HFFc6 (cell line): ENCODE data around the gene PNPLA2. TPM values are rescaled to one million over a fixed set of nuclear protein-coding genes. Genes with fewer than 3 reads are reported as not detected.

Experiments used
- DNase-seq: peaks from one replicate; pipeline ENCODE4 v3.0.0-alpha.2; 2018
- H3K27ac Mint-ChIP-seq: 2 replicates; pipeline ENCODE4 v1.8.0; 2020; ENCODE audit warnings: mild to moderate bottlenecking, mixed read lengths
- H3K27me3 Mint-ChIP-seq: 2 replicates; pipeline ENCODE4 v1.8.0; 2021; ENCODE audit warnings: mild to moderate bottlenecking, moderate library complexity, mixed read lengths; ENCODE audit not compliant: insufficient read depth
- H3K36me3 Mint-ChIP-seq: 2 replicates; pipeline ENCODE4 v1.8.0; 2021; ENCODE audit warnings: low read depth, mixed read lengths
- H3K4me1 Mint-ChIP-seq: 2 replicates; pipeline ENCODE4 v1.8.0; 2020; ENCODE audit warnings: low read depth, mixed read lengths
- H3K4me3 Mint-ChIP-seq: 2 replicates; pipeline ENCODE4 v1.8.0; 2020; ENCODE audit warnings: mild to moderate bottlenecking, moderate library complexity, mixed read lengths
- H3K9me3 Mint-ChIP-seq: 2 replicates; pipeline ENCODE4 v1.8.0; 2020; ENCODE audit warnings: mild to moderate bottlenecking, mixed read lengths
- CTCF ChIP-seq: fragments of 200-600 bp; sonication (generic); IDR thresholded peaks from 2 replicates; pipeline ENCODE4 v1.5.0; 2021; ENCODE audit warnings: antibody characterized with exemption, mild to moderate bottlenecking
- total RNA-seq, 6 experiments: library from RNA; stranded (reverse); fragmentation: NEBNext Ultra II Directional; extraction: Animal tissue kit (Norgen Biotek cat#: 25700); gene quantifications; 2 replicates in 1 of 6; 3 replicates in 5 of 6; pipeline ENCODE4 v1.2.3, GENCODE V29; 2021

PNPLA2 gene
- total RNA-seq, 6 experiments from 2014 or later: 103 to 148 (median 130) TPM

DNA sequence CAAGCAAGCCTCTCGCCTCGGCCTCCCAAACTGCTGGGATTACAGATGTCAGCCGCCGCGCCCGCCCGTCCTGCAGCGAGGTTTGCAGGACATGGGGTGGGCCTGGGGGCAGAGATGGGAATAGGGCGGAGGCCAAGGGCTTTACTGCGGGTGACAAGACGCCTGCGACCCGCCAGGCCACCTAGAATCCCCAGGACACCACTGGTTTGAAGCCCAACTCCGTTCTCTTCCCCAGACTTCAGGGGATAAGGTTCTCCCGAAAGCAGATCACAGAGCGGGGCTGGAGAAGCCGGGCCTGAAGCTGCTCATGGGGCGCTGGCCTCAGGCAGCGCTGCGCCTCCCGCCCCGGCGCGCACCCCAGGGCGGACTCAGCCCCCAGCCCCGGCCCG, 23.3 kb downstream of the PNPLA2 start:
- Mint-ChIP-seq H3K4me3 (peak overlapping the region; percentile 90), H3K36me3 (peaks cover 21% of the 10 kb centered on the region), H3K9me3 (0 out of 2 replicates have a peak, but pooled peaks cover 8% of the 10 kb centered on the region)

DNA sequence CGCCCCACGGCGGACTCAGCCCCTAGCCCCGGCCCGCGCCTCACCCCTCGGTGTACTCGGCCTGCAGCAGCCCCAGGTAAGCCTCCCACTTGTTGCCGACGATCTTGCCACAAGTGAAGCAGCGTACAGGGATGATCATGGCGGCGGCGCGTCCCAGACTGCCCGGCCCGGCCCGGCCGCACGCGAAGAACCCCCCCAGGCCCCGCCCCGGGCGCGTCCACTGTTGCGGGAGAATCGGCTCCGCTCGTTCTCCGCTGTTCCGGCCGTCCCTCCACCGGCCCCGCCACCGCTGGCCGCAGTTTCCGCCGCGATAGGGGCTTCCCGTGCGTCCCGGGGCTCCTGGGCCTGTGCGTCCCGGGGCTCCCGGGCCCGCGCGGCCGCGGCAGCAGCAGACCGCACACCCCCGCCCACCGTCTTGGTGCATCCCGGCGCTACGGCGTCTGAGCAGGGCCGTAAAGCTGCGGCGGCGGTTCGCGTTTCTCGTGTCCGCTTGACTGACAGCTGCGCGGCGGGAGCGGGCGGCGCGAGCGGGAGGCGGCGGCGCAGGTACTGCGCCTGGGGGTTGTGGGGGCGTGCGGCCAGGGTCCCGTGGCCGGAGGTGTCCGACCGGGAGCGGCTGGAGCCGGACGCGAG, 23.8 kb downstream of the PNPLA2 start, which contains the start of the genes POLR2L and TSPAN4:
TSS of gene POLR2L (minus strand) at position 160 of the 633 bp plus-strand sequence. CDS start at position 139, 21 bp downstream.
TSS of gene TSPAN4 (plus strand) at position 483 of the 633 bp plus-strand sequence. CDS start 7,453 bp downstream, outside the sequence.
- DNase-seq: peak; percentile 80
- peaks cover 50% of the 10 kb centered on the region for H3K4me1 Mint-ChIP-seq
- TF ChIP-seq CTCF: no peak
- H3K4me3 Mint-ChIP-seq: peak within 1 kb of the TSS; percentile 90
- H3K36me3 Mint-ChIP-seq: peaks cover 21% of the 10 kb centered on the region
- peaks cover 45% of the 10 kb centered on the region for H3K27me3 Mint-ChIP-seq
- H3K27ac Mint-ChIP-seq: peak within 1 kb of the TSS; percentile 97
- H3K9me3 Mint-ChIP-seq: 0 out of 2 replicates have a peak, but pooled peaks cover 8% of the 10 kb centered on the region

More for the DNA sequence above, 23.3 kb downstream of the PNPLA2 start:
- peaks cover 45% of the 10 kb centered on the region for H3K27me3 Mint-ChIP-seq
- peak overlapping the region; percentile 86 for H3K27ac Mint-ChIP-seq
- no peak for DNase-seq
- no peak for TF ChIP-seq CTCF
- H3K4me1 Mint-ChIP-seq: peaks cover 48% of the 10 kb centered on the region

DNA sequence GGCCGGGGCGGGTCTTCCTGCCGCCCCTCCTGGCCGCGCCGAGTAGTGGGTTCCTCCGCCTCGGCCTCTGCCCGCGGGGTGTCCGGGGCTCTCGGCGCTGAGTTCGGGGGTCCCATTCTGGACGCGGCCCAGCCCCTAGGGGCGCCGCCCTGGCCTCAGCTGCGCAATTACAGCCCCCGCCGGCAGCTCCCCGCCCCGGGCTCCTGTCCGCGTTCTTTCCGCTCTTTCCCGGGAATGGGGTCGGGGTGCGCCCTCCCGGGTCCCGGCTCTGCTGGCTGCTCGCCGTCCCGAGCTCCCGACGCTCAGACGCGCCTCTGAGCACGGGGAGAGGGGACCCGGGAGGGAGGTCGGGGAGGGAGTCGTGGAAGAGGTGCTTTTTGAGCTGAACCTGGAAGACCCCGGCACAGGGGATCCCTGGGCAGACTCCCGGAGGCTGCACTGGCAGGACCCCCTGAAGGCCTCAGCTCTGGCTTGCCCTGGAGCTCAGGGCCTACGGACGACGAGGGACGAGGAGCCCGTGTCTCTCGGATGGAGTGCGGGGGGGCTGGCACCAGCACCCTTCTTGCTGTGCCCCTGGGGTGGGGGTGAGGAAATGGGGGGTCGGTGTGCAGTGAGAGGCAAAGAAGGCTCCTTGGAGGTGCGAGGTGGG, 24.5 kb downstream of the PNPLA2 start:
- peak; percentile 53 for TF ChIP-seq CTCF
- peaks cover 41% of the 10 kb centered on the region for H3K27me3 Mint-ChIP-seq
- H3K36me3 Mint-ChIP-seq: peaks cover 21% of the 10 kb centered on the region
- peak overlapping the region; percentile 97 for H3K27ac Mint-ChIP-seq
- no peak for DNase-seq
- 0 out of 2 replicates have a peak, but pooled peaks cover 8% of the 10 kb centered on the region for H3K9me3 Mint-ChIP-seq
- H3K4me1 Mint-ChIP-seq: peaks cover 50% of the 10 kb centered on the region
- peak overlapping the region; percentile 90 for H3K4me3 Mint-ChIP-seq

- H3K36me3 Mint-ChIP-seq: peaks cover 21% of the 10 kb centered on the region
- peaks cover 44% of the 10 kb centered on the region for H3K4me1 Mint-ChIP-seq
- peaks cover 33% of the 10 kb centered on the region for H3K27me3 Mint-ChIP-seq
- peak overlapping the region; percentile 90 for H3K4me3 Mint-ChIP-seq
- TF ChIP-seq CTCF: no peak
- 0 out of 2 replicates have a peak, but pooled peaks cover 8% of the 10 kb centered on the region for H3K9me3 Mint-ChIP-seq
- peak; percentile 91 for DNase-seq
- peak overlapping the region; percentile 97 for H3K27ac Mint-ChIP-seq
Measured at GRCh38 chr11:843818-844692, 25.3 kb downstream of the PNPLA2 start.
